NCI-H1092 (cell line): ENCODE data around the gene PDE4B.

Experiments used
- DNase-seq: peaks from one replicate; lab custom pipeline; 2025; lab: John Stamatoyannopoulos, UW

PDE4B gene

DNA sequence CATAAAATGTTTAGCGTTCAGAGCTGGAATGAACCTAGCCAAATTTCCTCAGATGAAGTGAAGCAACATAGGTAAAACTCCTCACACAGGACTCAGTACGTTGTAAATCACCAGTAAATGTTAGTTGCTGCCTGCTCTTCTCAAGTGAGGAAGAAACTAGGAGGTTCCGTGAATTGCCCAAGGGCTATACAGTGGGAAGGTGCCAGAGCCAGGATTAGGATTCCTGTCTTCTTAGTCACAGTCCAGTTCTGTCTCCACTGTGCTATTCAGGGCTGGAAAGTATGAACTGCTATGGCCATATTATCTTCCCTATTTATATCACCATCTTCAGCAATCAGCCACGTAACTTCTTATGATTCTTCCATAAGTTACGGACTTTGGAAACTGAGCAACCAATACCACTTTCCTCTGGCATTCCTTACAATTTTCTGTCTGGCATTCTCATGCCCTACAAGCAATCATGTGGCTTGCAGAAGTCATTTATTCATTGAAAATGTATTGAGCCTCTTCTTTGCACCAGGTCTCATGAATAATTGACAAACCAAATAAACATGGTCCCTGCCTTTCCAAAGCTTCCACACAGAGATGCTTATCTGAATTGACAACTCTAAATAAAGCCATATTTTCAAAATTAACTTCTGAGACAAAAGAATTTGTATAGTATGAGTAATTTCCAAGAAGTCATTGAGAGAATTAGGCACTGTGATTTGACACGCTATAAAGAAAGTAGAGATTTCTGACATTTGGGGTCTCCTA lies 469.7 kb downstream of the PDE4B start:
- no peak for DNase-seq

DNA sequence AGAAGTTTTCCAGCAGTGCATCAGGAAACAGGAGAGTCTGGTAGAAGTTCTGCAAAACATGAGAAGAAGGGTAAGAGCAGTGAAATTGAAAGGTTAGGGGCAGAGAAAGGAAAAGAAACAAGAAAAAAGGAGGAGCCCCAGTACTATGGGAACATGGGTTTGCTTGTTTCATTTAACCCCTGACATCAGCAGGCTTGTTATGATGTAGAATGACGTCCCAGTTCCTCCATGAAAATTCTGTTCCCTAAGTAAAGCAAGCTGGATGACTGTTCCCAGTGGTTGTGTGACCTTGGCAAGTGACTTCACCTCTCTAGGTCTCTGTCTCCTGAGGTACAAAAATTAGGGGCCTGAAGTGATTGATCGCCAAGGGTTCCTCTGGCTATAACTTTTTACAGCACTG lies 472.6 kb downstream of the PDE4B start:
- DNase-seq = no peak

DNA sequence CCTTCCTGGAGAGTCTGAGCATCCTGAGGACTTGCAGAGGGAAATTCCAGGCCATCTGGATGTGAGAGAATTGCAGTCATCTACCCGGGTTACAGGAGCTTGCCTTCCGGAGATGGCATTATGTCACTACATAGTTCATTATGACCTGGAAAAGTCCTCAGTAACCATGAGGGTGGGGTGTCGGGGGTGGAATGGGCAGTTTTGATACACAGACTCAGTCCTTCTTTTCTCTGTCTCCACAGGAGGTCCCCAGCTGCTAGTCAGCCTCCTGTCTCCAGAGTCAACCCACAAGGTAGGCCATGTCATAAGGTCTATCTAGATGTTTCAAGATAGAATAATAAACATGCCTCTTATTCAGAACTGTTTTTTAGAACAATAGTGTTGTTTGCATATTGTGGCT lies 473.1 kb downstream of the PDE4B start:
- DNase-seq = no peak

DNA sequence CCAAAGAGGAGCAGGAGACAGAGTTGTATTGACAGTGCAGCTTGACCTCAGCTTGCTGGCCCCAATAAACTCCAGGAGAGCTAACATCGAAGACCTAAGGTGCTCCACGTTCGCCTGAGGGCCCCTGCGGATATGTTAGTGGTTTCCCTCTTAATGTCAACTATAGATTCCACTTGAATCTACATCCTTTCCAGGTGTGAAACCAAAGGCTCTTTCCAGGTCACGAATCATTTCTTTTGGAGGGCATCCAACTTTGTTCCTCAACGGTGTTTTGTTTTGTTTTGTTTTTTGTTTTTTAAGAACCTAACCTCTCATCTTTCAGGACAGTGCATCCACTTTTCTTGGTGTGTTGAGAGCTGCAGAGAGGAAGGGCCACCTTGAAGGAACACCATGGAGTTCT lies 473.7 kb downstream of the PDE4B start:
- DNase-seq = no peak

DNA sequence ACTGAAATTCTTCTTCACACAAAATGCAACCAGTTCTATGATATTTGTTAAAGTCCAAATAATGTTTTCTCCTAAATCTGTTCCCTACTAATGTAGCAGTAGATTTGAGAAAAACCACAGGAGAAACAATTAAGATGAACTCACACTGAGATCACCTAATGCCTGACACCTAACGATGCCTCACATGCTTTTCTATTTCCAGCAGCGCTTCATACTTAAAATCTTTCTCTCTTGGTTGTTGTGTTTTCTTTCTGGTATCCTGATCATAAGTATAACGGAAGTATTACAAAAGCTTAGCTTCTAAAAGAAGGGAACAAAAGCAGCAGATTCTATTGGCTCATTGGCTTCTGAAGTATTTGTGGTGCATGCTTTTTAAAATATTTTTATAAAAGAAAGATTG lies 474.1 kb downstream of the PDE4B start:
- DNase-seq = no peak

DNA sequence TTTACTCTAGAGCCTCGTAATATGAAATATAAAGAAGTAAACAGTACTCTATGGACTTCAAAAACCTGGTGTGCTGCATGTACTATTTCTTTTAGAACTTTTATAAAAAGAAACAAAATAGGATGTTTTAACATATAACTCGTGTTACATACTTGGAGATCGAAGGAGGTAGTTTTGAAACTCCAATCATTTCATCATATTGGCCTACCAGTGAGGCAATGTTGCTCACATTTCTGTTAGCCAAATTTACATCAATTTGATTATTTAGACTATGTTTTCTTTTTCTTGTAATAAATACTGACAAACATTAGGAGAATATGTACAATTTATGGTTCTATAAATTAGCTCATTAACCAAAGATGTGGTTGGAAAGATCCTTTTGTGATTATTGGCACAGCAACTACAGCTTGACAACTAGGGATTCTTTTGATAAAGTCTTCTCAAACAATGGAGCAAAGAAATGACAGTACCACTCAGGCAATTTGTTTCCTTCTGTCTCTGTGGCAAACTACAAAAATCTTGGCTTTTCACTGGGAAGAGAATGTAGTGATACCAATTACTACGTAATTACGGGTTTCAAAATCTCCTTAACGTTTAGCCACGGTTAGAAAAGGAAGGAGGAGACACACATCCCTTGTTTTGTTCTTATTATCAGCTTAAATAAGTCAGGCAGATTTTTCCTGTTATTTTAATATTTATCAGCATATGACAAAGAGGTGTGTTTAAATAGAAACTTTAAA lies 474.7 kb downstream of the PDE4B start:
- DNase-seq = no peak

DNA sequence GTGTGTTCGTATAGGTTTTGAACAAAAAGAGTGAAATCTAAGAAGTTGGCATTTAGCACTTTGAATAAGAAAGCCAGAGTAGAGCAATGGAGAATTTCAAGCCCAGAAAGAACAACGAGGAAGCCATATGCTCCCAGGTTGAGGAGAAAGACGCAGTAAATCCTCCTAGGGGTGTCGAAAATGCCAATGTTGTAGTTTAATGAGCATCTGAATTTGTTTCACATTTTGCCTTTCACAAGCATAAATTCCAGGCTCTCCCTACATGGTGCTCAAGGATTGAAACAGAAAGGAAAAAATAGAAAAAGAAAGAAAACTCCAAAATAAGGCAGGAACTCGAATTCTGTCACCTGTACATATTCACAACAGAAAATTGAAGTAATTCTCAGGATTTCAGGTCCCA lies 476.5 kb downstream of the PDE4B start:
- no peak for DNase-seq

DNA sequence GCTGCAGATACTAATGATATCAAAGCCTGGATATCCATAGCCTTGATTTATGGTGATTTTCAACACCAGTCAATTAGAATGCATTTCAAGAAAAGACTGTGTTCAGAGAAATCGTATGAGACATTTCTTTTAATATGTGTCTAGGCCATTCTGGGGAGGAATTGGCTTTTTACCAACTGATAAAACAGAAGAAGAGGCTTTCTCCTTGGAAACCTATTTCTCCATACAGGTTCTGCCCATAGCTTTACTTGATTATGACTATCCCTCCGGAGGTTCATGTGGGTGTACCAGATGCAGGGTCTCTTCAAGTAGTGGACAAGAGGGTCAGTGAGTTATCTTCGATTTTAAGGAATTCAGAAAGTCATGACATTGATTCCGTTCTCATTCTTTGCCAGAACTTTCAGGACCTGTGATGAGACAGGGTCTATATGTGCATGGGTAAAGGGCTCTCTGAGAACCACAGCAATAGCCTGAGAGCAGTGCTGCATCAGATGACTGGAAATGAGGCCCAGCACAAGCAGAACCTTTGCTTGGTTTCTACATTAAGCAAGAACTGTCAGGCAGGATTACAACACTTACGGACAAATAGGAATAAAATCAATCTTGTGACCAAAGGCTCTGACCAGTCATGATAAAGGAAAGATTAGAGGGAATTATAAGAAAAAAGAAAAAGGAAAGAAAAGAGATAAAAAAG lies 477.6 kb downstream of the PDE4B start:
- DNase-seq = no peak

DNA sequence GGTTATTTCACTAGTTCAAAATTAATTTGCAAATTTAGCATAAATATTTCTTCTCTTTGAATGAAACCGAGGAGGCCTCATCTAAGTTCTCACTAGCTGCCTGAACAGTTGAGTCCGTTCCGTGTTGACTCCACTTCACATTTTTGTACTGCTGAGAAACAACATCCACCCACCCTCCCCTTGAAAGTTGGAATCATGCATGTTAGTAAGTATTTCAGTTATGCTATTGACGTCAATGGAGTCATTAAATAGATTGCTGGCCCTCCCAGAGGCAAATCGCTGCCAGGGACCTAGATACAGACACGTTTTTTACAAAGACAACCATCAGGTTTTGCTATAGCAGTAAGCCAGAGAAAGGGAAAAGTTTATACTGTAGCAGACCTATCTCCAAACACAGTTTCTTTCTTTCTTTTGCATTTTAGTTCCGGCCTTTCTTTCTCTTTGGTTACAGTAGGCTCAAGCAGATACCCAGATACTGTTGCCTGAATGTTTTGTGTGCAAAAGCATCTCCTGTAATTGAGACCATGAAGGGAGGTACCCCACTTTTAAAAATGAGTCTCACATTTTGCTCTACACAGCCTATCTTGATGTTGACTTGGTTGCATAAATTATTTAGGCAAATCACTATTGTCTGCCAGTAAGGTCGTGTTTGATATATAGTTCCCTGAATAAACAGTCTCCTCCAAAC lies 478.7 kb downstream of the PDE4B start:
- DNase-seq = no peak

DNA sequence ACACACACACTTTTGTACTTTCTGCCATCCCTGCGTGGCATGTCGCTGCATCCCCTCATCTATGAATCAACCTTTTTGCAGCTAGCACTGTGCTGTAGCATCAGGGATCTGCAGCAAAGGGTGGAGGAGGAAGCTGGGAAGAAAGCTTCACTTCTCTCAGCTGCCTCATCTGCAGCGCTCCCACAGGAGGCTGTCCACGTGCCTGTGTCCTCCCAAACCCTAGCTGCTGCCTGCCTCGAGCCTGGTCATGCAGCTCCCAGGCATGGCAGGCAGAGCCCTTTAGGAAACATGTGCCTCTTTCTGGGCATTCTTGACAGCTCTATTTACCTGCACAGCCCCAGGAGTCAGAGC lies 479.2 kb downstream of the PDE4B start:
- DNase-seq = no peak

DNA sequence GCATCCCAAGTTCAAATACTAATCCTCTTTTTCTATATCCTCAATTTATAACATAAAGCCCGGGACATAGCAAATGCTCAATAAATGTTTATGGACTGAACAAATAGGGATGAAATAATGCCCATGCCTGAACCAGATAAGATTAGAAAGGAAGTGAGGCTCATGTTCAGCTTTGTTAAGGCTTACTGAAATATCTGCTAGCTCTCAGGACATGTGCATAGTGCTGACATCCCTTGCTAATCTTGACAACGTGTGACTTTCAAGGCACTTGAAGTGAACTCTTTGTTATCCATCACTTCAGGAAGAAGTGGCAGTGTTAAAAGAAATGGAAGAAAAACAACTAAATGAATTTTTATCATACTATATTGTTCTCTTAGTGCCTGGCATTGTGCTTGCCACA lies 481.0 kb downstream of the PDE4B start:
- DNase-seq = no peak

DNA sequence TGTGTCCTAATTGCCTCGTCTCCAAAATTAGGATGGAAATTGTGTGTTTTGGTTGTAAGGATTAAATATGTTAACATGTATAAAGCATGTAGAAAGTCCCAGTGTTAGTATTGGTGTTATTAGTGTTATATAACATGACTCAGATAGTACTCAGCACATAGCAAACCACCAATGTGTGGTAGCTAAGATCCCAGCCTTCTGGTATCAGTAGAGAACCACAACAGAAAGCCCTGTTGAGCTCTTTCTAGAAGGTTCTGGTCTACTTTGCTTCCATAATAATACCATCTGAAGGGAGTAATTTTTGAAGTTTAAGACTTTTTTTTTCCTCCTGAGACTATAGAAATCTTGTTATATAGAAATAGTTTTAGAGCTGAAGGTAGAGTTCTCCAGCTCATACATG lies 481.9 kb downstream of the PDE4B start:
- no peak for DNase-seq

DNA sequence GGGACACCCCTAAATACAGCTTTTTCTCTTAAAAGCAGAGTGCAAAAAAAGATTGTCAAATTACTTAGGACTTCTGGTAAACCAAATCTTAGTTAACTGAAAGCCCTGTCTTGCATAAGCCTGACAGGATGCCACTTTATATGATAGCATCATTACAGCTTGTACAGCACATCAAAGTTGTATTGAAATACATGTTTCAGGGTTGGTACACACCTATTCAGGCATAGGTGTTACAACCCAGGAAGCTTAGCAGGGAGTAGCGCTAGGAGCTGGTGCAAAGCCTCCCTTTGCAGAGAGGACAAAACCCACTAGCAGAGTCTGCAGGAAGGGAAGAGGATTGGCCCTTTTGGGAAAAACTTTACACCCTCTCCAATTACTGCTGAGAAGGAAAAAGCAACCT lies 482.4 kb downstream of the PDE4B start:
- no peak for DNase-seq

DNA sequence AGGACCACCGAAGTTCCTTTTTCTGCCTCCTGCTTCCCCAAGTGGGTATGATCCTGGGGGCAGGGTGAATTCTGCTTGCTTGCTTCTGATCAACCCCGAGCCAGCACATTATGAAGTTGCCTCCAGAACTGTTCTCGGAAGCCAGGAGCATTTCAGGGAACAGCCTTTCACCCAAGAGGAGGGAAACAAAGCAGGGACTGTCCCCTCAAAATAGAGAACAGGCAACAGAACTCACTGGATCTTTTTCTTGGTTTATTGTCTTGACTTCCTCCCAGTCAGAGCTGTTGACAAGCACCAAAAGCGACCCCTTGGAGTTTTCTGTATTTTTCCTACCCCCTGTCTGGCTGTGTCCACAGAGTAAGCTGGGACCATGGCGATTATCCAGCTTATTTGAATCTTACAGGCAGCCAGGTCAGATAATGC lies 482.9 kb downstream of the PDE4B start:
- DNase-seq = no peak

DNA sequence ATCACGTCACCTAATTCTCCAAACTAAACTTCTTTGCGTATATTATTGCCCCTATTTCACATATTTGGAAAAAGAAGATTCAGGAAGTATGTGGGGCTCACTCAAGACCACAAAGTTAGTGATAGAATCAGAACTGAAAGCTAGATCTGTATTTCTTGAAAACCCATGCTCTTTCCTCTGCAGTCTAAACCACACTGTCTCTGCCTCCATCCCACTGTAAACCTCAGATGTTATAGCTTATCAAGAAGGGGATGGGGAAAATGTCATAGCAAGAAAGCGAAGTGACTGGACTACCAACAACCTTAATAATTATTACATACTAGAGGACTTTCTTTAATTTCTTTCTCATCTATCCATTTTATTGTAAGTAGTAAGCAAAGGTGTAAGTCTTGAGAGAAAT lies 483.5 kb downstream of the PDE4B start:
- no peak for DNase-seq

DNA sequence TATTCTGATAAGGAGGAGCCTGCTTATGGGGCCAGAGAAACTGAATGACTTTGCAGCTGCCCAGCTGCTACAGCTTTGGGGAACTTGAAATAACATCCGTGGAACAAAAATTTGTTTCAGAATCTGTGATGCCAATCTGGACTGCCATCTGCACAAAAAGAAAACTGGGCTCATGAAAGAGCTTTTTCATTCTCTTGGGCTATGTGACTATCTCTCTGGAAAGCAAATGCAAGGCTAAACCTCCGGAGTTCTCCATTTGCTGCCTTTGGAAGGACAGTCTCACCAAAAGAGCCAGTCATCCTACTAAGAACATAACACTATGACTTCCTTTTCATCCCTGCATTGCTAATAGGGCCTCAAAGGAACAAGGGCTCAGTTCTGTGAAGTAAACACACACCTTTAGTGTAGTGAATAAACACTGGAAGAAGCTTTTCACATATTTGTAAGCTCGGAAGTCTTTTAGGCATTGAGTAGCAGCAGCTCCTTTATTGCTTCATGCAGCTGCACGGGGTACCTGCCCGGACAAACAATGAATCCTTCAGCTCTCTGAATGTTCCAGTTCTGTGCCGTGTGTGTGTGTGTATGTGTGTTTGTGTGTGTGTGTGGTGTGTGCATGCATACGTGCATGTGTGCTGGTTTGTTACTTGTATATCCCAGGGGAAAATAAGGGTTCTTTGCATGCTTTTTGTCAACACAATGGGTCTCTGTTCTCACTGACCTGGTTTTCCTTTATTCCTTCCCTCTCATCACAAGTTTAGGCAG lies 485.7 kb downstream of the PDE4B start:
- no peak for DNase-seq

DNA sequence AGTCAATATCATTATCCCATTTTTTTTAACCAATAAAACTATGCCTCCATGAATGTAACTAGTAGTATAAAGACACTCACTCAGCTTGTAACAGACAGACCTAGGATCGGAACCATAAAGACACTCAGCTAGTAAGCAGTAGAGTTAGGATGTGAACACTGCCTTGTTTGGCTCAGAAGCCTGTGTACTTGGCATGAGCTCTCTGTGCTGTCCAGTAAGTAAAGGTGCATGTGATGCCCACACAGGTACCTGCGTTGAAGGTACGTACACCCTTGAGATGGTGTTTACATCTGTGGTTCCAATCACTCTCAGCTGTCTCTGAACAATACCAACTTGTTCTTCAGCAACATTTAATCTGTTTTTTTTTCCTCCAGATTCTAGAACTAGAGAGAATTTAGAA lies 489.1 kb downstream of the PDE4B start:
- no peak for DNase-seq

DNA sequence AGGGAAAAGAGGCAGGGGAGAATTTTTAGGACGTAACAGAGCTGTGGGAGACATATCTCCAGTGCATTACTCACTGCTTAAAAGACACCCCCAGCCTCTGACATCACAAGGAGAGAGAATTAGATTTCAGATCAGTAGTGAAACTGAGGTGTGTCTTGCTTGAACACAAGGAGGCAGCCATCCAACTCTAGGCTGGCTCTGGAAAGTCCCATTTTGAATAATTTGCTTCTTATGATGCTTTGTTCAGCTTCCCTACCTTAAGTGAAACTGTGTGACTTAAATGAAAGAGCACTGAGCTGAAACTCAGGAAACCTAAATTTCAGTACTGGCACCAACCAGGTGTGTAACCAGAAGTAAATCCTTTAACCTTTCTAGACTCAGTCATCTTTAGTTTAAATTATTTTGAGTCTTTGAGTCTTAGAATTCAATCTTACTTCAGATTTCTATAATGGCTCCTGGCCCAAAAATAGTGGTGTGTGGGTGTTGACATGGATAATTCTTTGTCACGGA lies 489.7 kb downstream of the PDE4B start:
- DNase-seq = no peak

DNA sequence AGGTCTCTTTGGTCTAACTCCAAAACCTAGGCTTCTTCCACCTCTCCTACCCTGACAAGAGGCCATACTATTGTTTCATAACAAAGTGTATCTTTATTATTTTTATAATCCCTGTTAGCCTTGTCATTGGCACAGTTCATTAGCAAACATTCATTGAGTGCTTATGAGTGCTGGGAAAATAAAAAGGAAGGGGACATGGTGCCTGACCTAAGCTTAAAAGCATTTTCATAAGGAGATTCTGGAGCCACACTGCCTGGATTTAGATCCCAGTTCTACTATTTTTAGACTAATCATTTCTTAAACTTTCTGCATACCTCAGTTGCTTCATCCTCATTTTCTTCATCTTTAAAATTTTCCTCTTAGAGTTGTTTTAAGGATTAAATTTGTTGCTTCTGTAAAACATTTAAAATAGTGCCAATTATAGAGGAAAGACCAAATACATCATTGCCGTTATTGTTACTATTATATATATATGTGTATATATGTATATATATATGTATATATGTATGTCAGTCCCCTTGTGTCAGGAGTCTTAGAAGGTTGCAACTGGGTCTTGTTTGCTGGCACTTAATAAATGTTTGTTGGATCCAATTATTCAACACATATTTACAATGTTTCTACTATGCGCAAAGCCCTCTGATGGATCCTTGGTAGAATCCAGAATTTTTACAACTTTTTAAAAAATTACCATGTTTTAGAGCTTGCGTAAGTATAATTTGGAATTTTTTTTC lies 490.4 kb downstream of the PDE4B start:
- no peak for DNase-seq

DNA sequence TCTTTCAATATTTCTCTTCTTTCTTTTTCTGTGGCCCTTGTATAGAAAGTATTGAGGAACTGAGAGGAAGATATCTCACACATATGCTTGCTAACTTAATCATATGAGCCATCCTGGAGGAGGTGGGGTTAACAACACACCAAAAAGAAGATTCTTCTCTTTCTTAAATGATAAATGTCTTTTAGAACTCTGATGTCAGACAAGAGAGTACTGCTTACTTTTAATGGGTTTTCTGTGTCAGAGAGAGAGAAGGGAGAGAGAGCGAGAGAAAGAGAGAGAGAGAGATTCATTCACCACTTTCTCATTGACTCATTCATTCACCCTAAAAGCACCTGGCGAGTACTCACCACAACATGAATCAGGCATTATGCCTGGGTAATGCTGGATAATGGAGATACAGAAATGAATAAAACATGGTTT lies 490.9 kb downstream of the PDE4B start:
- DNase-seq = no peak

DNA sequence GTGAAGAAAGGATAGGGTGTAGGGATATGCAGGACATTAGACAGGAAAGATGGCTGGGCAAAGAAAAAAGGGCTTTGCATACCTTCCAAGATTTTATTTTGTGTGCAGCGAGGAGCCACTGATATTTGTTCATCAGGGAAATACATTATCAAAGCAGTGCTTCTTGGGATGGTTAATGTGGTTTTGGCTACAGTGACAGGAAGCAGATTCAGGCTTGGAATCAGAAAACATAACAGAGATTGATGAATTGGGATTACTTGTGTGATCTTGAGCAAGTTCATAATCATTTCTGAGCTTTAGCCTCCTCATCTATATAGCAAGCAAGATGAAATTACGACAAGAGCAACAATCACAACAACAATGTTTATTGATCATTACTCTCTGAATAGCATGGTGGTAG lies 492.1 kb downstream of the PDE4B start:
- no peak for DNase-seq
